Bronchial epithelial cell (primary cell): ENCODE results near the gene DFFB. TPM values are rescaled to one million over a fixed set of nuclear protein-coding genes. Genes with fewer than 3 reads are reported as not detected.

Source experiments
- DNase-seq: peaks from one replicate; pipeline ENCODE4 v3.0.0-alpha.2; 2010; ENCODE audit warnings: low read depth
- FAIRE-seq: peaks from 2 replicates; lab custom pipeline; 2011; peaks lifted over from hg19 to GRCh38; lab: Jason Lieb, UNC
- H3K27me3 ChIP-seq: 2 replicates; pipeline ENCODE4 v1.5.1; 2011; ENCODE audit warnings: low read length; ENCODE audit not compliant: control insufficient read depth, insufficient read depth
- H3K36me3 ChIP-seq: 2 replicates; pipeline ENCODE4 v1.5.1; 2011; ENCODE audit warnings: low read length; ENCODE audit not compliant: control insufficient read depth, insufficient read depth
- H3K4me3 ChIP-seq: 2 replicates; pipeline ENCODE4 v1.5.1; 2011; ENCODE audit warnings: mild to moderate bottlenecking, low read depth, low read length, control low read depth
- total RNA-seq: library from RNA; depleted of rRNA; stranded (reverse); fragments of >200 nt; gene quantifications from 2 replicates; pipeline ENCODE4 v1.2.1, GENCODE V29; 2014
- TF ChIP-seq, protein P1 (sequence below): IDR thresholded peaks from 2 replicates; pipeline ENCODE4 v1.5.1; 2011; ENCODE audit warnings: mild to moderate bottlenecking, moderate library complexity, low read length, control low read depth, inconsistent platforms; ENCODE audit not compliant: insufficient read depth, severe bottlenecking

The DFFB gene
- total RNA-seq, 1 donor from 2014 or later, result 3.9 TPM

GRCh38 chr1:3879099-3879498 is 21.8 kb downstream of the DFFB start:
- Histone ChIP-seq H3K4me3 (no peak overlapping the region), H3K27me3 (no peaks in the 10 kb centered on the region), H3K36me3 (no peaks in the 10 kb centered on the region)
- no peak for DNase-seq
- TF ChIP-seq, protein P1, sequence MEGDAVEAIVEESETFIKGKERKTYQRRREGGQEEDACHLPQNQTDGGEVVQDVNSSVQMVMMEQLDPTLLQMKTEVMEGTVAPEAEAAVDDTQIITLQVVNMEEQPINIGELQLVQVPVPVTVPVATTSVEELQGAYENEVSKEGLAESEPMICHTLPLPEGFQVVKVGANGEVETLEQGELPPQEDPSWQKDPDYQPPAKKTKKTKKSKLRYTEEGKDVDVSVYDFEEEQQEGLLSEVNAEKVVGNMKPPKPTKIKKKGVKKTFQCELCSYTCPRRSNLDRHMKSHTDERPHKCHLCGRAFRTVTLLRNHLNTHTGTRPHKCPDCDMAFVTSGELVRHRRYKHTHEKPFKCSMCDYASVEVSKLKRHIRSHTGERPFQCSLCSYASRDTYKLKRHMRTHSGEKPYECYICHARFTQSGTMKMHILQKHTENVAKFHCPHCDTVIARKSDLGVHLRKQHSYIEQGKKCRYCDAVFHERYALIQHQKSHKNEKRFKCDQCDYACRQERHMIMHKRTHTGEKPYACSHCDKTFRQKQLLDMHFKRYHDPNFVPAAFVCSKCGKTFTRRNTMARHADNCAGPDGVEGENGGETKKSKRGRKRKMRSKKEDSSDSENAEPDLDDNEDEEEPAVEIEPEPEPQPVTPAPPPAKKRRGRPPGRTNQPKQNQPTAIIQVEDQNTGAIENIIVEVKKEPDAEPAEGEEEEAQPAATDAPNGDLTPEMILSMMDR, result no peak
- no peak for FAIRE-seq

GRCh38 chr1:3879787-3880428 is 22.6 kb downstream of the DFFB start:
- TF ChIP-seq, protein P1, result no peak
- no peaks in the 10 kb centered on the region for H3K36me3 ChIP-seq
- H3K4me3 ChIP-seq, result no peak overlapping the region
- DNase-seq (no peak), FAIRE-seq (no peak)
- H3K27me3 ChIP-seq, result no peaks in the 10 kb centered on the region

GRCh38 chr1:3880429-3881192 is 23.3 kb downstream of the DFFB start:
- TF ChIP-seq, protein P1, result no peak
- H3K27me3 ChIP-seq, result no peaks in the 10 kb centered on the region
- H3K4me3 ChIP-seq, result no peak overlapping the region
- H3K36me3 ChIP-seq, result no peaks in the 10 kb centered on the region
- no peak for FAIRE-seq
- DNase-seq, result no peak

DNA sequence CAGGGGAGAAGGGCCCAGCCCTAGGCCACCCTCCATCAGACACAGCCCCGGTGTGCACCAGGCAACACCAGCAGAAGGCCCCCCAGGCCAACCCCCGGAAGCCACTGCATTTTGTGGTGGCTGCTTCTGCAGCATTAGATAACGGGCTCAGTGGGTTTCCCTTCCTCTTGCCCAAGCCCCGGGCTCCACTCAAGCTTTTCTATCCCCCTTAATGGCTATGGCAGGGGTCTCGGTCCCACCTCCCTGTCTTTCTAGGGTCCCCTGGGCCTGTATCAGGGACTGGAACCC is 23.9 kb downstream of the DFFB start:
- TF ChIP-seq, protein P1, result no peak
- Histone ChIP-seq H3K4me3 (no peak overlapping the region), H3K36me3 (no peaks in the 10 kb centered on the region), H3K27me3 (no peaks in the 10 kb centered on the region)
- DNase-seq, result no peak
- FAIRE-seq, result no peak

DNA sequence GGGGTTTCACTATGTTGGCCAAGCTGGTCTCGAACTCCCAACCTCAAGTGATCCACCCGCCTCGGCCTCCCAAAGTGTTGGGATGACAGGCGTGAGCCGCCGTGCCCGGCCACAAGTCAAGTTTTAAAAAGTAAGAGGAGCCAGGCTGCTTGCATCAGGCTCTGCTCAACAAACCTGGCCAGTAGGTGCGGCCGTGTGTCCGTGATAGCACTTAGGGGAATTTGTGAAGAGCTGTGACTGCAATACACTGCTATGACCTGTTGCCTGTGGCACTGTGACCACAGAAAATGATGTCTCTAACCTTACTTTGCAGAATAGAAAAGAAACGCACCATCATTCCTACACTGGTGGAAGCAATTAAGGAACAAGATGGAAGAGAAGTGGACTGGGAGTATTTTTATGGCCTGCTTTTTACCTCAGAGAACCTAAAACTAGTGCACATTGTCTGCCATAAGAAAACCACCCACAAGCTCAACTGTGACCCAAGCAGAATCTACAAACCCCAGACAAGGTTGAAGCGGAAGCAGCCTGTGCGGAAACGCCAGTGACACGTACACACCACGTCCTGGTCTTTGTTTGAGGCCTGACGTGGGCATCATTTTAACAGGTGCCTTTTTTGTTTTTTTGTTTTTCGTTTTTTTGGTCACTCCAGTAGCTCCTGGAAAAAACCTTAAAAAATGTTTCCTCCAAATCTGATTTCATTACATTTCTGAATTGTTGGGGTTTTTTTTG is 26.1 kb downstream of the DFFB start:
- Histone ChIP-seq H3K4me3 (no peak overlapping the region), H3K27me3 (no peaks in the 10 kb centered on the region), H3K36me3 (peaks cover 6% of the 10 kb centered on the region)
- TF ChIP-seq, protein P1, result no peak
- FAIRE-seq (no peak), DNase-seq (no peak)
